Neutrophil (primary cell): ENCODE data around the gene ANKFY1.

ENCODE experiments used
- H3K27ac ChIP-seq: fragments of 200-600 bp; sonication (generic); 2 replicates; pipeline ENCODE4 v1.5.1; 2016; ENCODE audit warnings: mild to moderate bottlenecking, moderate library complexity
- H3K27me3 ChIP-seq: fragments of 200-600 bp; sonication (generic); 2 replicates; pipeline ENCODE4 v1.6.0; 2016; ENCODE audit warnings: mild to moderate bottlenecking
- H3K36me3 ChIP-seq: fragments of 200-600 bp; sonication (generic); 2 replicates; pipeline ENCODE4 v1.5.1; 2017
- H3K4me1 ChIP-seq, 2 experiments: fragments of 200-600 bp in 1 of 2; sonication (generic) in 1 of 2; 1 replicate in 1 of 2; 2 replicates in 1 of 2; pipeline versions ENCODE4 v1.5.1 to v1.6.1; 2013 to 2016; ENCODE audit warnings: low read depth in 1 of 2, low read length in 1 of 2, mild to moderate bottlenecking in 1 of 2, moderate library complexity in 1 of 2; ENCODE audit not compliant: control insufficient read depth in 1 of 2, insufficient read depth in 1 of 2
- H3K4me3 ChIP-seq, 2 experiments: fragments of 200-600 bp in 1 of 2; sonication (generic) in 1 of 2; 1 replicate in 1 of 2; 2 replicates in 1 of 2; pipeline ENCODE4 v1.5.1; 2013 to 2016; ENCODE audit warnings: low read depth in 1 of 2, low read length in 1 of 2, mild to moderate bottlenecking in 1 of 2, moderate library complexity in 1 of 2
- H3K9me3 ChIP-seq: fragments of 200-600 bp; sonication (generic); 2 replicates; pipeline ENCODE4 v1.5.1; 2016
- CTCF ChIP-seq: fragments of 200-600 bp; sonication (generic); IDR thresholded peaks from 2 replicates; pipeline ENCODE4 v1.5.1; 2016; ENCODE audit warnings: antibody characterized with exemption

The ANKFY1 gene

GRCh38 chr17:4221163-4221562 lies 42.6 kb downstream of the ANKFY1 start:
- no peak for TF ChIP-seq CTCF
- Histone ChIP-seq H3K9me3 (no peaks in the 10 kb centered on the region), H3K27me3 (no peaks in the 10 kb centered on the region), H3K4me3 (no peak overlapping the region), H3K36me3 (peaks cover 48% of the 10 kb centered on the region), H3K4me1 (no peaks in the 10 kb centered on the region), H3K27ac (no peak overlapping the region)

- Histone ChIP-seq H3K27ac (no peak overlapping the region), H3K27me3 (no peaks in the 10 kb centered on the region), H3K4me1 (no peaks in the 10 kb centered on the region), H3K9me3 (no peaks in the 10 kb centered on the region), H3K4me3 (no peak overlapping the region), H3K36me3 (peaks cover 53% of the 10 kb centered on the region)
- TF ChIP-seq CTCF = no peak
Measured at GRCh38 chr17:4220655-4221054, 43.1 kb downstream of the ANKFY1 start.

GRCh38 chr17:4219241-4219640 lies 44.5 kb downstream of the ANKFY1 start:
- no peak for TF ChIP-seq CTCF
- Histone ChIP-seq H3K4me1 (no peaks in the 10 kb centered on the region), H3K36me3 (peaks cover 59% of the 10 kb centered on the region), H3K4me3 (no peak overlapping the region), H3K27me3 (no peaks in the 10 kb centered on the region), H3K9me3 (no peaks in the 10 kb centered on the region), H3K27ac (no peak overlapping the region)

- H3K4me3 ChIP-seq = no peak overlapping the region
- peaks cover 55% of the 10 kb centered on the region for H3K36me3 ChIP-seq
- TF ChIP-seq CTCF = no peak
- H3K27me3 ChIP-seq = no peaks in the 10 kb centered on the region
- H3K4me1 ChIP-seq = no peaks in the 10 kb centered on the region
- H3K27ac ChIP-seq = no peak overlapping the region
- H3K9me3 ChIP-seq = no peaks in the 10 kb centered on the region
Measured at GRCh38 chr17:4215882-4216570, 47.8 kb downstream of the ANKFY1 start.

- no peak for TF ChIP-seq CTCF
- H3K4me3 ChIP-seq = no peak overlapping the region
- no peaks in the 10 kb centered on the region for H3K27me3 ChIP-seq
- no peaks in the 10 kb centered on the region for H3K4me1 ChIP-seq
- no peaks in the 10 kb centered on the region for H3K9me3 ChIP-seq
- no peak overlapping the region for H3K27ac ChIP-seq
- peaks cover 54% of the 10 kb centered on the region for H3K36me3 ChIP-seq
Measured at GRCh38 chr17:4214157-4214556, 49.6 kb downstream of the ANKFY1 start.

GRCh38 chr17:4209611-4210010 lies 54.2 kb downstream of the ANKFY1 start:
- H3K4me1 ChIP-seq = peaks cover 2 to 8% of the 10 kb centered on the region in 2 experiments
- peaks cover 68% of the 10 kb centered on the region for H3K36me3 ChIP-seq
- no peaks in the 10 kb centered on the region for H3K9me3 ChIP-seq
- no peak overlapping the region for H3K4me3 ChIP-seq
- no peak for TF ChIP-seq CTCF
- no peaks in the 10 kb centered on the region for H3K27me3 ChIP-seq
- H3K27ac ChIP-seq = no peak overlapping the region
